ENCODE data around the gene GPR84. TPM values are rescaled to one million over a fixed set of nuclear protein-coding genes. Genes with fewer than 3 reads are reported as not detected.

Gene GPR84
- total and polyA plus RNA-seq, 2 donors (not counting 1 experiment from before 2014, with no cell fraction given): 0.16 TPM; not detected in 1

- Histone ChIP-seq H3K4me1 (ENCODE audit: control insufficient read depth in 2 of 2, insufficient read depth in 2 of 2, low read length in 2 of 2) (peaks cover 4 to 11% of the 10 kb centered on the region in 2 donors), H3K27ac (ENCODE audit: low read length in 2 of 2) (no peak overlapping the region), H4K20me1 (ENCODE audit: control insufficient read depth, insufficient read depth, low read length, poor library complexity, severe bottlenecking) (peaks cover 8% of the 10 kb centered on the region), H3K27me3 (replicated peaks in 1 of 4; ENCODE audit: control extremely low read depth in 1 of 4, control insufficient read depth in 3 of 4, insufficient read depth in 4 of 4, low read length in 3 of 4) (no peaks in the 10 kb centered on the region), H2AFZ (ENCODE audit: insufficient read depth, low read depth, low read length, poor library complexity, severe bottlenecking) (no peak overlapping the region), H3K79me2 (ENCODE audit: control insufficient read depth, insufficient read depth, low read length) (peaks cover 21% of the 10 kb centered on the region), H3K9me3 (ENCODE audit: control extremely low read depth in 1 of 3, control insufficient read depth in 2 of 3, insufficient read depth in 1 of 3, low read length in 2 of 3) (no peaks in the 10 kb centered on the region), H3K4me2 (replicated peaks; ENCODE audit: low read depth, low read length, poor library complexity, severe bottlenecking) (no peak overlapping the region), H3K36me3 (replicated peaks in 1 of 2; ENCODE audit: control extremely low read depth in 1 of 2, control insufficient read depth in 1 of 2, extremely low read depth in 1 of 2, insufficient read depth in 2 of 2, low read length in 1 of 2) (peaks cover 0 to 34% of the 10 kb centered on the region in 2 experiments), H3K4me3 (ENCODE audit: control extremely low read depth in 1 of 5, extremely low read depth in 1 of 5, insufficient read depth in 1 of 5, low read depth in 2 of 5, low read length in 4 of 5) (no peak overlapping the region), H3K9ac (ENCODE audit: low read length) (no peak overlapping the region)
- peaks cover 12% of the 10 kb centered on the region for H3K4me1 Mint-ChIP-seq
- no CpG with 5 or more reads among the region's 2 CpGs for WGBS (ENCODE audit: insufficient coverage)
- DNase-seq (no peak), ATAC-seq (ENCODE audit: low read depth) (no peak)
- intact Hi-C loops (cut with micrococcal nuclease): no loop called here
- POLR2A ChIA-PET: no interaction called here
- H3K4me3 Mint-ChIP-seq: no peak overlapping the region
- CTCF ChIA-PET: interaction anchor here (0.6 to 1.8 kb wide), 3 partner anchors 19 to 81 kb away, joined by 3 to 6 read pairs (median 4); no protein-coding TSS in a partner anchor
- TF ChIP-seq CTCF (IDR thresholded peaks at IDR 0.05): no peak
- TF ChIP-seq EZH2 (IDR thresholded peaks at IDR 0.05; ENCODE audit: borderline replicate concordance, insufficient read depth, low read depth, low read length, poor library complexity, severe bottlenecking): no peak
- H3K27me3 Mint-ChIP-seq: no peaks in the 10 kb centered on the region
- no peaks in the 10 kb centered on the region for H3K9me3 Mint-ChIP-seq (ENCODE audit: insufficient read depth)
- H3K27ac Mint-ChIP-seq: no peak overlapping the region
Measured at GRCh38 chr12:54374562-54375258, 10.4 kb upstream of the GPR84 start.
